GM19324 (cell line): Measurements from ENCODE around the gene FASN.
"Not testable (repeated sequence)": the region's sequence is repeated elsewhere in the genome, so short reads cannot be mapped to it uniquely, and the experiment has no call there.

Source experiments
- ATAC-seq: cut with Tn5 transposase; IDR thresholded peaks from one replicate; pipeline ENCODE4 v1.9.1; 2021; ENCODE audit warnings: mild to moderate bottlenecking, moderate library complexity; ENCODE audit not compliant: unreplicated experiment, low FRiP score

Gene FASN

GRCh38 chr17:82098169-82098938 is at the start of gene FASN:
Gene FASN, minus strand, starts transcription at chr17:82098236. Its CDS starts 1,791 bp downstream, at chr17:82096445.
- peak; percentile 71 for ATAC-seq

GRCh38 chr17:82146663-82147654 is 48.9 kb upstream of the FASN start:
- ATAC-seq, result no peak

GRCh38 chr17:82145550-82146155 is 47.6 kb upstream of the FASN start:
- ATAC-seq, result no peak

- ATAC-seq, result no peak
These were observed 45.3 kb upstream of the FASN start for GRCh38 chr17:82143333-82143732.

GRCh38 chr17:82139961-82140360 is 41.9 kb upstream of the FASN start:
- ATAC-seq, result not testable (repeated sequence)

GRCh38 chr17:82138511-82138992 is 40.5 kb upstream of the FASN start:
- no peak for ATAC-seq

- ATAC-seq, result no peak
These were observed 36.1 kb upstream of the FASN start for GRCh38 chr17:82134101-82134500.

GRCh38 chr17:82133166-82133953 is 35.3 kb upstream of the FASN start:
- not testable (repeated sequence) for ATAC-seq

GRCh38 chr17:82129095-82129494 is 31.1 kb upstream of the FASN start:
- ATAC-seq, result no peak

- no peak for ATAC-seq
These were observed 30.3 kb upstream of the FASN start for GRCh38 chr17:82128287-82128686.

- ATAC-seq, result no peak
These were observed 29.7 kb upstream of the FASN start for GRCh38 chr17:82127704-82128103.

- ATAC-seq, result no peak
These were observed 29.2 kb upstream of the FASN start for GRCh38 chr17:82127315-82127595.

- no peak for ATAC-seq
These were observed 28.7 kb upstream of the FASN start for GRCh38 chr17:82126556-82127314.

GRCh38 chr17:82124101-82124500 is 26.1 kb upstream of the FASN start:
- ATAC-seq, result no peak

GRCh38 chr17:82121660-82122629 is 23.9 kb upstream of the FASN start:
- no peak for ATAC-seq

GRCh38 chr17:82121246-82121645 is 23.2 kb upstream of the FASN start:
- no peak for ATAC-seq

- ATAC-seq, result no peak
These were observed 22.1 kb upstream of the FASN start for GRCh38 chr17:82120148-82120547.

- ATAC-seq, result no peak
These were observed 20.9 kb upstream of the FASN start for GRCh38 chr17:82118815-82119380.
